Gastroesophageal sphincter (tissue), 3 donors: ENCODE results near the gene FOXE1.

Experiments used
- CTCF ChIP-seq, 4 experiments: fragments of 200-600 bp in 2 of 4; fragments of 450-650 bp in 2 of 4; sonication (generic) in 1 of 4; IDR thresholded peaks; one replicate each; pipeline ENCODE4 v1.5.1; 2017 to 2019; ENCODE audit warnings: antibody characterized with exemption in 4 of 4, mild to moderate bottlenecking in 2 of 4, moderate library complexity in 2 of 4
- EP300 ChIP-seq: sonication (generic); formaldehyde crosslinking; IDR thresholded peaks from one replicate; pipeline ENCODE4 v1.6.1; 2017; ENCODE audit warnings: antibody characterized with exemption, mild to moderate bottlenecking
- POLR2A ChIP-seq, 2 donors: fragments of 450-650 bp; IDR thresholded peaks; one replicate each; pipeline ENCODE4 v1.6.1; 2017; ENCODE audit warnings: antibody characterized with exemption in 2 of 2, mild to moderate bottlenecking in 2 of 2, moderate library complexity in 1 of 2

- TF ChIP-seq CTCF (IDR thresholded peaks at IDR 0.05), result no peak
- TF ChIP-seq POLR2A (IDR thresholded peaks at IDR 0.05), result no peak
- TF ChIP-seq EP300, result no peak
These were observed 41.3 kb upstream of the FOXE1 start for GRCh38 chr9:97811533-97812246.
